ENCODE measurements around the gene SAMD4B. TPM values are rescaled to one million over a fixed set of nuclear protein-coding genes. Genes with fewer than 3 reads are reported as not detected.

The SAMD4B gene
- total and polyA plus RNA-seq, 2 donors (not counting 1 experiment from before 2014, with no cell fraction given): 33.0 to 39.1 TPM

GRCh38 chr19:39352381-39353255, 10.4 kb downstream of the SAMD4B start:
- no peaks in the 10 kb centered on the region for H4K20me1 ChIP-seq (ENCODE audit: control insufficient read depth, extremely low read depth, insufficient read depth, low read length)
- H3K9me3 ChIP-seq (ENCODE audit: control insufficient read depth, insufficient read depth, low read depth, low read length): no peaks in the 10 kb centered on the region
- no peak overlapping the region for H3K9ac ChIP-seq (ENCODE audit: insufficient read depth, low read length)
- H2AFZ ChIP-seq (ENCODE audit: low read length): no peak overlapping the region
- no peak for TF ChIP-seq EZH2 (IDR thresholded peaks at IDR 0.05; ENCODE audit: low read length, missing control alignments)
- no peak for TF ChIP-seq CTCF (conservative IDR thresholded peaks at IDR 0.05 in 1 of 2, IDR thresholded peaks at IDR 0.05 in 1 of 2; ENCODE audit: low read depth in 1 of 2, low read length in 2 of 2)
- no peak overlapping the region for H3K4me3 ChIP-seq (replicated peaks in 1 of 4; ENCODE audit: control extremely low read depth in 1 of 4, insufficient read depth in 1 of 4, low read depth in 3 of 4, low read length in 4 of 4)
- no peak overlapping the region for H3K4me2 ChIP-seq (ENCODE audit: extremely low read depth, insufficient read depth, low read length)
- no peak for DNase-seq (ENCODE audit: low read depth in 2 of 2)
- H3K27me3 ChIP-seq (ENCODE audit: control insufficient read depth, insufficient read depth, low read length): no peaks in the 10 kb centered on the region
- H3K79me2 ChIP-seq (ENCODE audit: control insufficient read depth, insufficient read depth, low read length): peaks cover 21% of the 10 kb centered on the region
- peaks cover 25% of the 10 kb centered on the region for H3K36me3 ChIP-seq (ENCODE audit: control insufficient read depth, insufficient read depth, low read length)
- H3K4me1 ChIP-seq (ENCODE audit: control insufficient read depth, extremely low read depth, insufficient read depth, low read length): peaks cover 2% of the 10 kb centered on the region
- H3K27ac ChIP-seq (ENCODE audit: insufficient read depth, low read length): peak overlapping the region; percentile 17

GRCh38 chr19:39355253-39355652, 13.0 kb downstream of the SAMD4B start:
- H3K27me3 ChIP-seq (ENCODE audit: control insufficient read depth, insufficient read depth, low read length): no peaks in the 10 kb centered on the region
- H3K79me2 ChIP-seq (ENCODE audit: control insufficient read depth, insufficient read depth, low read length): peaks cover 6% of the 10 kb centered on the region
- H3K4me3 ChIP-seq (replicated peaks in 1 of 4; ENCODE audit: control extremely low read depth in 1 of 4, insufficient read depth in 1 of 4, low read depth in 3 of 4, low read length in 4 of 4): no peak overlapping the region
- peaks cover 2% of the 10 kb centered on the region for H3K4me1 ChIP-seq (ENCODE audit: control insufficient read depth, extremely low read depth, insufficient read depth, low read length)
- peaks cover 28% of the 10 kb centered on the region for H3K36me3 ChIP-seq (ENCODE audit: control insufficient read depth, insufficient read depth, low read length)
- H4K20me1 ChIP-seq (ENCODE audit: control insufficient read depth, extremely low read depth, insufficient read depth, low read length): no peaks in the 10 kb centered on the region
- H2AFZ ChIP-seq (ENCODE audit: low read length): no peak overlapping the region
- no peak for DNase-seq (ENCODE audit: low read depth in 2 of 2)
- TF ChIP-seq EZH2 (IDR thresholded peaks at IDR 0.05; ENCODE audit: low read length, missing control alignments) (no peak), CTCF (conservative IDR thresholded peaks at IDR 0.05 in 1 of 2, IDR thresholded peaks at IDR 0.05 in 1 of 2; ENCODE audit: low read depth in 1 of 2, low read length in 2 of 2) (no peak)
- no peak overlapping the region for H3K27ac ChIP-seq (ENCODE audit: insufficient read depth, low read length)
- no peak overlapping the region for H3K4me2 ChIP-seq (ENCODE audit: extremely low read depth, insufficient read depth, low read length)
- no peaks in the 10 kb centered on the region for H3K9me3 ChIP-seq (ENCODE audit: control insufficient read depth, insufficient read depth, low read depth, low read length)
- H3K9ac ChIP-seq (ENCODE audit: insufficient read depth, low read length): no peak overlapping the region

- Histone ChIP-seq H3K27ac (ENCODE audit: insufficient read depth, low read length) (no peak overlapping the region), H4K20me1 (ENCODE audit: control insufficient read depth, extremely low read depth, insufficient read depth, low read length) (no peaks in the 10 kb centered on the region), H3K4me3 (replicated peaks in 1 of 4; ENCODE audit: control extremely low read depth in 1 of 4, insufficient read depth in 1 of 4, low read depth in 3 of 4, low read length in 4 of 4) (no peak overlapping the region), H3K9ac (ENCODE audit: insufficient read depth, low read length) (no peak overlapping the region), H3K4me1 (ENCODE audit: control insufficient read depth, extremely low read depth, insufficient read depth, low read length) (peaks cover 2% of the 10 kb centered on the region), H2AFZ (ENCODE audit: low read length) (no peak overlapping the region), H3K4me2 (ENCODE audit: extremely low read depth, insufficient read depth, low read length) (no peak overlapping the region), H3K79me2 (ENCODE audit: control insufficient read depth, insufficient read depth, low read length) (peaks cover 6% of the 10 kb centered on the region), H3K36me3 (ENCODE audit: control insufficient read depth, insufficient read depth, low read length) (peaks cover 34% of the 10 kb centered on the region), H3K27me3 (ENCODE audit: control insufficient read depth, insufficient read depth, low read length) (no peaks in the 10 kb centered on the region), H3K9me3 (ENCODE audit: control insufficient read depth, insufficient read depth, low read depth, low read length) (no peaks in the 10 kb centered on the region)
- TF ChIP-seq EZH2 (IDR thresholded peaks at IDR 0.05; ENCODE audit: low read length, missing control alignments): no peak
- TF ChIP-seq CTCF (conservative IDR thresholded peaks at IDR 0.05 in 1 of 2, IDR thresholded peaks at IDR 0.05 in 1 of 2; ENCODE audit: low read depth in 1 of 2, low read length in 2 of 2): no peak
- DNase-seq (ENCODE audit: low read depth in 2 of 2): no peak
Observed at GRCh38 chr19:39356073-39356472, 13.9 kb downstream of the SAMD4B start.

All from fibroblast of lung (primary cell).